Immature natural killer cell (primary cell): ENCODE results near the gene RAB14. TPM values are rescaled to one million over a fixed set of nuclear protein-coding genes. Genes with fewer than 3 reads are reported as not detected.
A peak's percentile ranks its signal among the peaks of the same experiment; 100 is the strongest.
"Not testable (repeated sequence)": the region's sequence is repeated elsewhere in the genome, so short reads cannot be mapped to it uniquely, and the experiment has no call there.

Source experiments
- DNase-seq, 3 donors: peaks; one replicate each; pipeline ENCODE4 v3.0.0; 2022; ENCODE audit warnings: mixed read lengths in 1 of 3
- H3K27ac Mint-ChIP-seq, 6 donors: one replicate each; pipeline ENCODE4 v1.8.0; 2020; ENCODE audit warnings: mixed read lengths in 6 of 6, mild to moderate bottlenecking in 5 of 6, inconsistent platforms in 4 of 6, moderate library complexity in 3 of 6
- H3K27me3 Mint-ChIP-seq, 3 donors: one replicate each; pipeline ENCODE4 v1.8.0; 2020 to 2021; ENCODE audit warnings: low read depth in 3 of 3, mild to moderate bottlenecking in 3 of 3, mixed read lengths in 3 of 3, moderate library complexity in 3 of 3, inconsistent platforms in 1 of 3
- H3K36me3 Mint-ChIP-seq, 3 donors: one replicate each; pipeline ENCODE4 v1.8.0; 2020; ENCODE audit warnings: mixed read lengths in 3 of 3, inconsistent platforms in 2 of 3, mild to moderate bottlenecking in 2 of 3
- H3K4me1 Mint-ChIP-seq, 2 donors: one replicate each; pipeline ENCODE4 v1.8.0; 2020; ENCODE audit warnings: inconsistent platforms in 2 of 2, mild to moderate bottlenecking in 2 of 2, mixed read lengths in 2 of 2, moderate library complexity in 1 of 2
- H3K4me3 Mint-ChIP-seq, 5 donors: one replicate each; pipeline ENCODE4 v1.8.0; 2020; ENCODE audit warnings: mild to moderate bottlenecking in 5 of 5, mixed read lengths in 5 of 5, inconsistent platforms in 3 of 5, moderate library complexity in 3 of 5
- H3K9me3 Mint-ChIP-seq, 6 donors: one replicate each; pipeline ENCODE4 v1.8.0; 2020; ENCODE audit warnings: mild to moderate bottlenecking in 6 of 6, mixed read lengths in 6 of 6, inconsistent platforms in 4 of 6, moderate library complexity in 3 of 6
- polyA plus RNA-seq, 3 donors: library from polyadenylated mRNA; unstranded; fragments of 300-500 nt; fragmentation: Illumina TruSeq; gene quantifications; one replicate each; pipeline ENCODE4 v1.2.3, GENCODE V29; 2021

Gene RAB14
- polyA plus RNA-seq, 3 donors from 2014 or later: 28.2 to 44.9 (median 36.0) TPM

DNA sequence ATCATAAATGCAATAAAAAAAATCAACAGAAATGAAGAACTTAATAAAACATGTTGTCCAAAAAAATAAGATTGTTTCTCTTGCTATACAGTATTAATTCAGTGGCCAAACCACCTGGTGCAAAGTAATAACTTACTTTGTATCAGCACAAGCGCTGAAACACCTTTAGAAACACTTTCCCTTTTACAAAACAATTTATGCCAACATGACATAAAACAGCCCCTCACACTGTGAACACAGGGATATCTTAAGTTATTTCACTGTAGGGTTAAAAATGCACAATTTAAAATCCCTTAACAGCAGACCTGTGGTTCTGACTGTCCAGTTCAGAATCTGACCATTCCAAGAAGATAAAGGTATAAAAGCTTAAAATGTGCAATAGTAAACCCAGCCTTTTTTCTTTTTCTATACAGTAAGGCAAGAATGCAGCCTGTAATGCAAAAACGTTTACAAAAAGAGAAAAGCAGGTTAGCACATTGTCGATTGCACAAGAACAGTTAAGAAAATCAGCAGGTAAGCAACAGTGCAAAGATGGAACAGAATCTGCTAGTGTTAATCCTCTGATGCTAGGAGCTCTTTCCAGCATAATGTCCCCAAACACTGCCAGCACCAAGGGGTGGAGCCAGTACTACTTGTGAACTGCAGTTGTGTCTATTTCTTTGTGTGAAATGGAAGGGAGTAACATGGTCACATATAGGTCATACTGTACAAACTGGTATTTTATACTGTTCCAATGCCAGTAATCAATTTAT is 21.6 kb downstream of the RAB14 start:
- Mint-ChIP-seq H3K4me1 (peaks cover 27 to 57% of the 10 kb centered on the region in 2 donors), H3K4me3 (no peak overlapping the region), H3K9me3 (no peaks in the 10 kb centered on the region), H3K27me3 (no peaks in the 10 kb centered on the region), H3K27ac (peak overlapping the region in 5 of 6 donors; percentile 35 to 67 (median 61)), H3K36me3 (peaks cover 0 to 22% (median 4%) of the 10 kb centered on the region in 3 donors)
- no peak for DNase-seq

- H3K27ac Mint-ChIP-seq: peak overlapping the region in 2 of 6 donors; percentile 30 to 40
- not testable (repeated sequence) for DNase-seq, H3K9me3 Mint-ChIP-seq, H3K27me3 Mint-ChIP-seq, H3K4me3 Mint-ChIP-seq
- peaks cover 22 to 49% of the 10 kb centered on the region in 2 donors for H3K4me1 Mint-ChIP-seq
- peaks cover 0 to 26% (median 9%) of the 10 kb centered on the region in 3 donors for H3K36me3 Mint-ChIP-seq
These were observed 22.3 kb downstream of the RAB14 start for GRCh38 chr9:121179373-121179721.

DNA sequence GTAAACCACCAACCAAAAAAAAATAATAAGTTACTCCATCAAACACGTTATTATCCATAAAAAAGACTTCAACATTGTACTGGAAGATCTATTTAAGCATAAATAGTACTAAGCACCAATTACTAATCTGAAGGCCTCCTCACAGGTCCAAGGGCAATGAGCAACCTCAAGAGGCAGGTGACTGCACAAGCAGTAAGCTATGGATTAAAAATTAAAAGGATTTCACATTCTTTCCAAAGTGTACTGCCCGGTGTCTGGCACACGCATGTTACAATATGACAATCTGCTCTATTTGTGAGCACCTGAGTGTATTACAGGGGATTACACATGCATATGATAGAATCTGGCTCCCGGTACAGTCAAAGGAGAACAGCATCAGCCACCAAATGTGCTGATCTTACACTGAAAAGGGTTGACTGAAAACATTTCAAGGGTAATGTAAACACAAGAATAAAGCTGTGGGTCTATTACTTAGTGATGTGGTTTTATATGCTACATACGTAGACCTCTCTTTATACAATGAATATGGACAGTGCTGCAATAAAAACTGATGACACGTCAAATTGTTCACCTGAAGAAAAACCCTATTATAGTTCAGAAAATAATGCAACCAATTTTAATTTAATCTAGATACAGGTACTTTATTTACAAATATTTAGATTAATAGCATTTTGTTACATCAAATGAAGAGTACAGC is 22.8 kb downstream of the RAB14 start:
- Mint-ChIP-seq H3K27me3 (no peaks in the 10 kb centered on the region), H3K4me1 (peaks cover 17 to 44% of the 10 kb centered on the region in 2 donors), H3K9me3 (no peaks in the 10 kb centered on the region), H3K27ac (peak overlapping the region in 4 of 6 donors; percentile 40 to 68 (median 54)), H3K36me3 (peaks cover 0 to 29% (median 11%) of the 10 kb centered on the region in 3 donors), H3K4me3 (no peak overlapping the region)
- DNase-seq: no peak

- H3K4me3 Mint-ChIP-seq: no peak overlapping the region
- H3K4me1 Mint-ChIP-seq: peaks cover 3% of the 10 kb centered on the region in 2 donors
- no peaks in the 10 kb centered on the region for H3K9me3 Mint-ChIP-seq
- no peak for DNase-seq
- peaks cover 0 to 42% (median 34%) of the 10 kb centered on the region in 3 donors for H3K36me3 Mint-ChIP-seq
- peak overlapping the region in 3 of 6 donors; percentile 22 to 76 (median 36) for H3K27ac Mint-ChIP-seq
- no peaks in the 10 kb centered on the region for H3K27me3 Mint-ChIP-seq
These were observed 28.2 kb downstream of the RAB14 start for GRCh38 chr9:121173501-121173900.

DNA sequence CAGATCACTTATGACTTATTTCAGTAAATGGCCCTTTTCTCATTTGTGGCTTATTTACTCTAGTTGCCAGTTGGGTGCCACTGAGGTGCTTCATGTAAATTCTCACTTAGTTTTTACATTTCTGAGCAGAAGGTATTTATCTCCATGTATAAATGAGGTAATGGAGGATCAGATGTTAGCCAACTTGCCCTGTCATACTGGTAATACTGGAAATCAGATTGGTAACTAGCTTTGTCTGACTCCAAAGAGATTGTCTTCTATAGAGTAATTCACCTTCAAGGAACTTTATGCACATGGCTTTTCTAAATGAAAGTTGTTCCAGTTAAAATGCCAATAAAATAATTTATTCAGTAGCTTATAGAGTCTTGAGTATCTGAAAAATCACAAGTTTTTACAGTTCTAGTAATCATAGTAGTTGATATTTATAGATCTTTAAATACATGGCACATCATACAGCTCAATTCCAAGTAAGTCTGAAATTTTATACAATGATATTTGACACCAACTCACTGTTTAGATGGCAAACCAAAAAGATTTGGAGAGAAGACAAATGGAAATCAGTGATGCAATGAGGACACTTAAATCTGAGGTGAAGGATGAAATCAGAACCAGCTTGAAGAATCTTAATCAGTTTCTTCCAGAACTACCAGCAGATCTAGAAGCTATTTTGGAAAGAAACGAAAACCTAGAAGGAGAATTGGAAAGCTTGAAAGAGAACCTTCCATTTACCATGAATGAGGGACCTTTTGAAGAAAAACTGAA is 28.8 kb downstream of the RAB14 start:
- Mint-ChIP-seq H3K4me3 (no peak overlapping the region), H3K27ac (peak overlapping the region in 3 of 6 donors; percentile 49 to 72 (median 60)), H3K9me3 (no peaks in the 10 kb centered on the region), H3K27me3 (no peaks in the 10 kb centered on the region), H3K4me1 (peaks cover 3 to 5% of the 10 kb centered on the region in 2 donors), H3K36me3 (peaks cover 2 to 46% (median 40%) of the 10 kb centered on the region in 3 donors)
- no peak for DNase-seq

DNA sequence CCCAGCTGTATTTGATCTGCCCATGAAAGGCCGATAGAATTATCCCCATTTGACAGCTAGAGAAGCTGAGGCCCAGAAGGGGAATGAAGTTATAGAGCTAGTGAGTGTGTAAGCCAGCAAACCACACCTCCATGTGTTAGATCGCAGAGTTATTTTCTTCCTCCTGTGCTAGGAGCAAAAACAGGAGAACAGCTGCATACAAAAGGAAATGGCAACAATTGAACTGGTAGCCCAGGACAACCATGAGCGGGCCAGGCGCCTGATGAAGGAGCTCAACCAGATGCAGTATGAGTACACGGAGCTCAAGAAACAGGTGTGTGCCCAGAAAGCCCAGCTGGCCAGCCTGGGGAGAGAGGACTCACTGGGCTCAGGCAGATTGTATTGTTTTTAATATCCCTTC is 30.4 kb downstream of the RAB14 start:
- no peaks in the 10 kb centered on the region for H3K27me3 Mint-ChIP-seq
- H3K36me3 Mint-ChIP-seq: peaks cover 5 to 53% (median 43%) of the 10 kb centered on the region in 3 donors
- DNase-seq: no peak
- H3K9me3 Mint-ChIP-seq: no peaks in the 10 kb centered on the region
- H3K27ac Mint-ChIP-seq: peak overlapping the region in 1 of 6 donors; percentile 57
- H3K4me3 Mint-ChIP-seq: no peak overlapping the region
- H3K4me1 Mint-ChIP-seq: peaks cover 3 to 6% of the 10 kb centered on the region in 2 donors

DNA sequence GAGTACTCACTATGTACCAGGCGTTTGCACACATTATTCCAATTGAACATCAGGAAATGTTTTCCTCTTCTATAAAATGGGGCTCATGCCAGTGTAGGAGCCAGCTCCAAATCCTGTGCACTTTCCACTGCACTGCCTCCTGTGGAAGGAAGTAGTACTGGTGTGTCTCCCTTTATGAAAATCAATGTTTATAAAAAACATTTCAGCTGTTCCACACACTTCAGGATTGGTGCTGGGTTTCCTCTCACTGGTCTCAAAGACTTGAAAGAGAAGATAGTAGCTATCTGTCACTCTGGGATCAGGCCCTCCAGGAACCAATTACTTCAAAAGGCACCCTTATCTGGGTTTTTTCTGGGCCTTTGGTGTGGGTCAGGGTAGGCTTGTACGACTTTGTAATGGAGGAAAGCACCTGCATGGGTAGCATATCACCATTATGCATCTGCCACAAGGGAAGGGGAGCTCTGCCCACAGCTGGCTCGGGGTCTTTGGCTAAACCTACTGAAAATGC is 32.5 kb downstream of the RAB14 start:
- no peaks in the 10 kb centered on the region for H3K9me3 Mint-ChIP-seq
- peaks cover 2 to 12% of the 10 kb centered on the region in 2 donors for H3K4me1 Mint-ChIP-seq
- no peaks in the 10 kb centered on the region for H3K27me3 Mint-ChIP-seq
- no peak overlapping the region for H3K4me3 Mint-ChIP-seq
- peaks cover 5 to 57% (median 44%) of the 10 kb centered on the region in 3 donors for H3K36me3 Mint-ChIP-seq
- peak overlapping the region in 5 of 6 donors; percentile 48 to 83 (median 73) for H3K27ac Mint-ChIP-seq
- DNase-seq: no peak

- peak overlapping the region in 5 of 6 donors; percentile 62 to 83 (median 75) for H3K27ac Mint-ChIP-seq
- DNase-seq: no peak
- H3K4me3 Mint-ChIP-seq: no peak overlapping the region
- H3K4me1 Mint-ChIP-seq: peaks cover 2 to 13% of the 10 kb centered on the region in 2 donors
- peaks cover 5 to 56% (median 37%) of the 10 kb centered on the region in 3 donors for H3K36me3 Mint-ChIP-seq
- H3K9me3 Mint-ChIP-seq: no peaks in the 10 kb centered on the region
- H3K27me3 Mint-ChIP-seq: no peaks in the 10 kb centered on the region
These were observed 33.6 kb downstream of the RAB14 start for GRCh38 chr9:121168052-121168451.

- peaks cover 7 to 32% of the 10 kb centered on the region in 2 donors for H3K4me1 Mint-ChIP-seq
- H3K27ac Mint-ChIP-seq: peak overlapping the region in 5 of 6 donors; percentile 7 to 61 (median 35)
- no peak for DNase-seq
- no peaks in the 10 kb centered on the region for H3K9me3 Mint-ChIP-seq
- H3K27me3 Mint-ChIP-seq: peaks cover 0 to 2% (median 2%) of the 10 kb centered on the region in 3 donors
- H3K36me3 Mint-ChIP-seq: peaks cover 28 to 65% (median 43%) of the 10 kb centered on the region in 3 donors
- no peak overlapping the region for H3K4me3 Mint-ChIP-seq
These were observed 41.6 kb downstream of the RAB14 start for GRCh38 chr9:121160025-121160424.

- Mint-ChIP-seq H3K4me3 (no peak overlapping the region), H3K36me3 (peaks cover 41 to 62% (median 44%) of the 10 kb centered on the region in 3 donors), H3K9me3 (no peaks in the 10 kb centered on the region), H3K27ac (peak overlapping the region in 1 of 6 donors; percentile 22), H3K4me1 (peaks cover 15 to 42% of the 10 kb centered on the region in 2 donors), H3K27me3 (peaks cover 0 to 2% (median 2%) of the 10 kb centered on the region in 3 donors)
- no peak for DNase-seq
These were observed 43.7 kb downstream of the RAB14 start for GRCh38 chr9:121157939-121158338.

- Mint-ChIP-seq H3K36me3 (peaks cover 47 to 68% (median 49%) of the 10 kb centered on the region in 3 donors), H3K4me1 (peaks cover 24 to 55% of the 10 kb centered on the region in 2 donors), H3K9me3 (no peaks in the 10 kb centered on the region), H3K4me3 (peak overlapping the region in 1 of 5 donors; percentile 1), H3K27ac (peak overlapping the region in 5 of 6 donors; percentile 31 to 83 (median 71)), H3K27me3 (peaks cover 0 to 2% (median 2%) of the 10 kb centered on the region in 3 donors)
- peak; percentile 35 to 54 (median 41) for DNase-seq
These were observed 45.4 kb downstream of the RAB14 start for GRCh38 chr9:121156263-121156731.

DNA sequence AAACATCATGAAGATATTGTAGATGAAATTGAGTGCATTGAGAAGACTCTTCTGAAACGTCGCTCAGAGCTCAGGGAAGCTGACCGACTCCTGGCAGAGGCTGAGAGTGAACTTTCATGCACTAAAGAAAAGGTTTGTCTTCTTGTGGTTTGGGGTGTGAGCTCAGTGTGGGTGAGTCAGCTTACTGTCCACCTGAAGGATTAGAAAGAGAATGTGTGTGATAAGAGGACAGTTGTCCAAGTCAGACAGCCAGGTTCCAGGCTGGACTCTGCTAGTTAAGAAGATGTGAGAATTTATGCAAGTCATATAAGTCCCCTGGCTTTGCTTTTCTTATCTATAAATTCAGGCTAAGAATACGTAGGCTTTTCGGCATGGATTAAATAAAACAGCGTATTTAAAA is 46.9 kb downstream of the RAB14 start:
- Mint-ChIP-seq H3K4me3 (no peak overlapping the region), H3K36me3 (peaks cover 49 to 67% (median 55%) of the 10 kb centered on the region in 3 donors), H3K9me3 (no peaks in the 10 kb centered on the region), H3K4me1 (peaks cover 24 to 55% of the 10 kb centered on the region in 2 donors), H3K27ac (peak overlapping the region in 2 of 6 donors; percentile 3 to 60), H3K27me3 (peaks cover 0 to 2% (median 0%) of the 10 kb centered on the region in 3 donors)
- no peak for DNase-seq

DNA sequence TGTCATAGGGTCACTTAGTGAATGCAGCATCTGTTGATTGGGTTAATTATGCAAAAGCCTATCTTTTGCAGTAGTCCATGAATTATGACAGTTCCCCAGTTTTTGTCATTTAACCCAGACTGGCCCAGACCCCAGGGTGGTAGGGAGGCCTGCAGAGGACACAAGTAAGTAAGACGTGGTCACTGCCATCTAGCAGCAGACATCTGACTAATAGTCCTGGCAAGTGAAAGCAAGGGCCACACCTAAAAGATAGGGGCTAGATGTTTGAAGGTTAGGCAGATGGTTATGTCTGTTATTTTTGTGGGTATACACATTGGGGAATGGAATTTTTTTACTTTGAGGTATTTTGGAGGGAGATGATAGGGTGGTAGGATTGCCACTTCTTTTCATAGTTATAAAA is 48.0 kb downstream of the RAB14 start:
- Mint-ChIP-seq H3K4me3 (no peak overlapping the region), H3K27me3 (no peaks in the 10 kb centered on the region), H3K27ac (peak overlapping the region in 5 of 6 donors; percentile 5 to 58 (median 12)), H3K4me1 (peaks cover 24 to 55% of the 10 kb centered on the region in 2 donors), H3K36me3 (peaks cover 47 to 67% (median 50%) of the 10 kb centered on the region in 3 donors), H3K9me3 (no peaks in the 10 kb centered on the region)
- no peak for DNase-seq
